GM23338 (cell line): ENCODE results near the gene DSG3. TPM values are rescaled to one million over a fixed set of nuclear protein-coding genes. Genes with fewer than 3 reads are reported as not detected.
A peak's percentile ranks its signal among the peaks of the same experiment; 100 is the strongest.

ENCODE experiments used
- ATAC-seq: fragments of 200-7000 bp; cut with Tn5 transposase; 3 replicates; pipeline ENCODE4 v1.9.1; 2020
- DNase-seq: peaks from one replicate; pipeline ENCODE4 v3.0.0-alpha.2; 2015; ENCODE audit warnings: low spot score
- H2AFZ ChIP-seq: fragments of 200-600 bp; sonication (generic); 2 replicates; pipeline ENCODE4 v1.8.0; 2016; ENCODE audit warnings: antibody characterized with exemption, mild to moderate bottlenecking, moderate library complexity
- H3F3A ChIP-seq: fragments of 200-600 bp; sonication (generic); replicated peaks from 2 replicates; pipeline ENCODE4 v1.8.0; 2017; ENCODE audit warnings: antibody characterized with exemption, mixed run types, low read depth
- H3K27ac ChIP-seq: fragments of 200-600 bp; sonication (generic); 2 replicates; pipeline ENCODE4 v1.6.1; 2016; ENCODE audit warnings: low read depth
- H3K27me3 ChIP-seq: fragments of 200-600 bp; sonication (generic); 2 replicates; pipeline ENCODE4 v1.8.0; 2016; ENCODE audit warnings: mild to moderate bottlenecking, mixed run types, moderate library complexity; ENCODE audit not compliant: insufficient read depth
- H3K36me3 ChIP-seq: fragments of 200-600 bp; sonication (generic); 2 replicates; pipeline ENCODE4 v1.8.0; 2016; ENCODE audit warnings: mild to moderate bottlenecking; ENCODE audit not compliant: insufficient read depth
- H3K4me1 ChIP-seq: fragments of 200-600 bp; sonication (generic); 2 replicates; pipeline ENCODE4 v1.8.0; 2016; ENCODE audit warnings: mild to moderate bottlenecking, moderate library complexity; ENCODE audit not compliant: insufficient read depth
- H3K4me2 ChIP-seq: fragments of 200-600 bp; sonication (generic); 2 replicates; pipeline ENCODE4 v1.7.1; 2017; ENCODE audit warnings: mixed run types
- H3K4me3 ChIP-seq: fragments of 200-600 bp; sonication (generic); 2 replicates; pipeline ENCODE4 v1.6.1; 2016; ENCODE audit warnings: mixed run types
- H3K79me2 ChIP-seq: fragments of 200-600 bp; sonication (generic); replicated peaks from 2 replicates; pipeline ENCODE4 v1.8.0; 2017; ENCODE audit warnings: mild to moderate bottlenecking; ENCODE audit not compliant: insufficient read depth
- H3K9me2 ChIP-seq: fragments of 200-600 bp; sonication (generic); 2 replicates; pipeline ENCODE4 v1.8.0; 2017; ENCODE audit not compliant: insufficient read depth
- H4K20me1 ChIP-seq: fragments of 200-600 bp; sonication (generic); replicated peaks from 2 replicates; pipeline ENCODE4 v1.8.0; 2017; ENCODE audit warnings: mild to moderate bottlenecking; ENCODE audit not compliant: insufficient read depth
- H3K27ac Mint-ChIP-seq: 2 replicates; pipeline ENCODE4 v1.8.0; 2020; ENCODE audit warnings: inconsistent platforms, mild to moderate bottlenecking, moderate library complexity, mixed read lengths
- H3K27me3 Mint-ChIP-seq: 3 replicates; pipeline ENCODE4 v1.8.0; 2022; ENCODE audit warnings: low read depth, mild to moderate bottlenecking, moderate library complexity, mixed read lengths, inconsistent platforms; ENCODE audit not compliant: insufficient read depth, poor library complexity
- H3K36me3 Mint-ChIP-seq: 3 replicates; pipeline ENCODE4 v1.8.0; 2021; ENCODE audit warnings: low read depth, mild to moderate bottlenecking, inconsistent platforms, moderate library complexity, mixed read lengths
- H3K4me1 Mint-ChIP-seq: 3 replicates; pipeline ENCODE4 v1.8.0; 2020; ENCODE audit warnings: mild to moderate bottlenecking, inconsistent platforms, mixed read lengths
- H3K4me3 Mint-ChIP-seq: 3 replicates; pipeline ENCODE4 v1.8.0; 2021; ENCODE audit warnings: moderate library complexity, mild to moderate bottlenecking, inconsistent platforms, mixed read lengths
- H3K9me3 Mint-ChIP-seq: 3 replicates; pipeline ENCODE4 v1.8.0; 2020; ENCODE audit warnings: moderate library complexity, mild to moderate bottlenecking, inconsistent platforms, mixed read lengths
- CREB1 ChIP-seq: fragments of 250-450 bp; sonication (Bioruptor Pico); IDR thresholded peaks from 2 replicates; pipeline ENCODE4 v1.5.0; 2020; ENCODE audit warnings: low read depth, mild to moderate bottlenecking, moderate library complexity
- EZH2 ChIP-seq: fragments of 200-600 bp; sonication (generic); IDR thresholded peaks from one replicate; pipeline ENCODE4 v1.8.0; 2017; ENCODE audit warnings: antibody characterized with exemption, mild to moderate bottlenecking, low read depth; ENCODE audit not compliant: unreplicated experiment
- EZH2phosphoT487 ChIP-seq: fragments of 200-600 bp; sonication (generic); IDR thresholded peaks from one replicate; pipeline ENCODE4 v1.8.1; 2018; ENCODE audit warnings: antibody characterized with exemption; ENCODE audit not compliant: unreplicated experiment
- JUNB ChIP-seq: IDR thresholded peaks from one replicate; pipeline ENCODE4 v1.6.1; 2016; ENCODE audit warnings: antibody characterized with exemption; ENCODE audit not compliant: unreplicated experiment
- NANOG ChIP-seq: IDR thresholded peaks from 2 replicates; pipeline ENCODE4 v1.6.1; 2016; ENCODE audit warnings: antibody characterized with exemption, borderline replicate concordance
- POLR2AphosphoS5 ChIP-seq: IDR thresholded peaks from 2 replicates; pipeline ENCODE4 v1.6.1; 2016; ENCODE audit warnings: antibody characterized with exemption, low read depth
- STAT1 ChIP-seq: IDR thresholded peaks from one replicate; pipeline ENCODE4 v1.6.1; 2016; ENCODE audit warnings: antibody characterized with exemption; ENCODE audit not compliant: unreplicated experiment
- ZNF114 ChIP-seq: fragments of 250-450 bp; sonication (Bioruptor Pico); IDR thresholded peaks from 2 replicates; pipeline ENCODE4 v1.5.0; 2020; ENCODE audit warnings: mild to moderate bottlenecking, moderate library complexity
- ZNF331 ChIP-seq: fragments of 250-450 bp; sonication (Bioruptor Pico); IDR thresholded peaks from 2 replicates; pipeline ENCODE4 v1.5.0; 2020; ENCODE audit warnings: low read depth, mild to moderate bottlenecking, moderate library complexity
- polyA plus RNA-seq: library from polyadenylated mRNA; unstranded; fragments of >200 nt; fragmentation: Nextera tagmentation; extraction: Ambion mirVana; gene quantifications from 2 replicates; pipeline ENCODE4 v1.2.1, GENCODE V29; 2016
- total RNA-seq: library from RNA; depleted of rRNA; stranded (reverse); fragments of >200 nt; shearing (Covaris generic); gene quantifications from 2 replicates; pipeline ENCODE4 v1.2.3, GENCODE V29; 2014
- TF ChIP-seq, protein P1 (sequence below): IDR thresholded peaks from one replicate; pipeline ENCODE4 v1.6.1; 2018; ENCODE audit warnings: antibody characterized with exemption; ENCODE audit not compliant: unreplicated experiment
- TF ChIP-seq, protein P2 (sequence below): IDR thresholded peaks from 2 replicates; pipeline ENCODE4 v1.6.1; 2016; ENCODE audit warnings: antibody characterized with exemption
- TF ChIP-seq, protein P3 (sequence below), 2 experiments: fragments of 200-600 bp in 1 of 2; sonication (generic) in 1 of 2; conservative IDR thresholded peaks; 2 replicates each; pipeline versions ENCODE4 v1.5.1 to v1.6.1; 2016 to 2017; ENCODE audit warnings: antibody characterized with exemption in 2 of 2, low read depth in 2 of 2, mild to moderate bottlenecking in 2 of 2, moderate library complexity in 1 of 2
- TF ChIP-seq, protein P4 (sequence below): fragments of 250-450 bp; sonication (Bioruptor Pico); IDR thresholded peaks from 2 replicates; pipeline ENCODE4 v1.5.0; 2020; ENCODE audit warnings: mild to moderate bottlenecking, moderate library complexity

The DSG3 gene
- total and polyA plus RNA-seq, 2 experiments from 2014 or later = 0.05 to 0.24 TPM

DNA sequence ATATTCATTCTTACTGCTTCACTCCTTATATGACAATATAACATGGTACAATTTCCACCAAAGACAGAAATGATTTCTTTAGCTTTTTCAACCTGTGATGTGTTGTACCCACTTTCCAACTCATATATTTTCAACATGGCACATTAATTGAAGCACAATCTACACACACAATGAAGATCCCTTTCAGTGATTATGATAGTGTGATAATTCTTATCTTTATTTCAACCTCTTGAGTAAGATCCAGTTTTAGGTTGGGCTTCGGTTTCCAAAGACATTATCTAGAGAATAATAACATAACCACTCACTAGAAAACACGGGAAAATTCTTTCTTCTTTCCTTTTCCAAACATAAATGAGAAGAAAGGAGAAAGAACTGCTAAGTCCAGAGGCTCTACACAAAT lies 3.4 kb upstream of the DSG3 start (continued):
- TF ChIP-seq EZH2phosphoT487 (no peak), ZNF331 (CRISPR knock-in tag) (no peak), STAT1 (no peak)

DNA sequence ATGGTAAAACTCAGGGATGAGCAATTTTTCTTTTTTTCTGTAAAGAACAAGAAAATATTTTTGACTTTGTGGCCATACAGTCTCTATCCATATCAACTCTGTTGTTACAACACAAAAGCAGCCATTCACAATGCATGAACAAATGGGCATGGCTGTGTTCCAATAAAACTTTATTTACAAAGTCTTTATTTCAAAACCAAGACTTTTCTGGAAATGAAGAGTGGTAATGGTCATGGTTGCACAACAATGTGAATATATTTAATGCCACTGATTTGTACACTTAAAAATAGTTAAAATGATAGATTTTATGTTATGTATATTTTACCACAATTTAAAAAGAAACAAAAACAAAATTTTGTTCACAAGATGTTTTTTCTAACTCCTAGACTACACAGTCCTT lies 1.6 kb upstream of the DSG3 start:
- Histone ChIP-seq H3K79me2 (no peaks in the 10 kb centered on the region), H3K27ac (no peak overlapping the region), H3K9me2 (no peaks in the 10 kb centered on the region), H2AFZ (0 out of 2 replicates have a peak overlapping the region, but pooled peaks have one; percentile 12), H3K4me2 (no peak overlapping the region), H3F3A (no peaks in the 10 kb centered on the region), H3K36me3 (no peaks in the 10 kb centered on the region), H4K20me1 (no peaks in the 10 kb centered on the region), H3K4me1 (no peaks in the 10 kb centered on the region), H3K27me3 (no peaks in the 10 kb centered on the region), H3K4me3 (no peak overlapping the region)
- DNase-seq = no peak
- no peak for ATAC-seq
- TF ChIP-seq STAT1 = no peak
- TF ChIP-seq EZH2 = no peak
- TF ChIP-seq, protein P1, sequence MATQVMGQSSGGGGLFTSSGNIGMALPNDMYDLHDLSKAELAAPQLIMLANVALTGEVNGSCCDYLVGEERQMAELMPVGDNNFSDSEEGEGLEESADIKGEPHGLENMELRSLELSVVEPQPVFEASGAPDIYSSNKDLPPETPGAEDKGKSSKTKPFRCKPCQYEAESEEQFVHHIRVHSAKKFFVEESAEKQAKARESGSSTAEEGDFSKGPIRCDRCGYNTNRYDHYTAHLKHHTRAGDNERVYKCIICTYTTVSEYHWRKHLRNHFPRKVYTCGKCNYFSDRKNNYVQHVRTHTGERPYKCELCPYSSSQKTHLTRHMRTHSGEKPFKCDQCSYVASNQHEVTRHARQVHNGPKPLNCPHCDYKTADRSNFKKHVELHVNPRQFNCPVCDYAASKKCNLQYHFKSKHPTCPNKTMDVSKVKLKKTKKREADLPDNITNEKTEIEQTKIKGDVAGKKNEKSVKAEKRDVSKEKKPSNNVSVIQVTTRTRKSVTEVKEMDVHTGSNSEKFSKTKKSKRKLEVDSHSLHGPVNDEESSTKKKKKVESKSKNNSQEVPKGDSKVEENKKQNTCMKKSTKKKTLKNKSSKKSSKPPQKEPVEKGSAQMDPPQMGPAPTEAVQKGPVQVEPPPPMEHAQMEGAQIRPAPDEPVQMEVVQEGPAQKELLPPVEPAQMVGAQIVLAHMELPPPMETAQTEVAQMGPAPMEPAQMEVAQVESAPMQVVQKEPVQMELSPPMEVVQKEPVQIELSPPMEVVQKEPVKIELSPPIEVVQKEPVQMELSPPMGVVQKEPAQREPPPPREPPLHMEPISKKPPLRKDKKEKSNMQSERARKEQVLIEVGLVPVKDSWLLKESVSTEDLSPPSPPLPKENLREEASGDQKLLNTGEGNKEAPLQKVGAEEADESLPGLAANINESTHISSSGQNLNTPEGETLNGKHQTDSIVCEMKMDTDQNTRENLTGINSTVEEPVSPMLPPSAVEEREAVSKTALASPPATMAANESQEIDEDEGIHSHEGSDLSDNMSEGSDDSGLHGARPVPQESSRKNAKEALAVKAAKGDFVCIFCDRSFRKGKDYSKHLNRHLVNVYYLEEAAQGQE = no peak
- TF ChIP-seq POLR2AphosphoS5 = no peak
- TF ChIP-seq ZNF331 (CRISPR knock-in tag) = no peak
- TF ChIP-seq, protein P2, sequence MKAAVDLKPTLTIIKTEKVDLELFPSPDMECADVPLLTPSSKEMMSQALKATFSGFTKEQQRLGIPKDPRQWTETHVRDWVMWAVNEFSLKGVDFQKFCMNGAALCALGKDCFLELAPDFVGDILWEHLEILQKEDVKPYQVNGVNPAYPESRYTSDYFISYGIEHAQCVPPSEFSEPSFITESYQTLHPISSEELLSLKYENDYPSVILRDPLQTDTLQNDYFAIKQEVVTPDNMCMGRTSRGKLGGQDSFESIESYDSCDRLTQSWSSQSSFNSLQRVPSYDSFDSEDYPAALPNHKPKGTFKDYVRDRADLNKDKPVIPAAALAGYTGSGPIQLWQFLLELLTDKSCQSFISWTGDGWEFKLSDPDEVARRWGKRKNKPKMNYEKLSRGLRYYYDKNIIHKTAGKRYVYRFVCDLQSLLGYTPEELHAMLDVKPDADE = no peak
- TF ChIP-seq, protein P3, sequence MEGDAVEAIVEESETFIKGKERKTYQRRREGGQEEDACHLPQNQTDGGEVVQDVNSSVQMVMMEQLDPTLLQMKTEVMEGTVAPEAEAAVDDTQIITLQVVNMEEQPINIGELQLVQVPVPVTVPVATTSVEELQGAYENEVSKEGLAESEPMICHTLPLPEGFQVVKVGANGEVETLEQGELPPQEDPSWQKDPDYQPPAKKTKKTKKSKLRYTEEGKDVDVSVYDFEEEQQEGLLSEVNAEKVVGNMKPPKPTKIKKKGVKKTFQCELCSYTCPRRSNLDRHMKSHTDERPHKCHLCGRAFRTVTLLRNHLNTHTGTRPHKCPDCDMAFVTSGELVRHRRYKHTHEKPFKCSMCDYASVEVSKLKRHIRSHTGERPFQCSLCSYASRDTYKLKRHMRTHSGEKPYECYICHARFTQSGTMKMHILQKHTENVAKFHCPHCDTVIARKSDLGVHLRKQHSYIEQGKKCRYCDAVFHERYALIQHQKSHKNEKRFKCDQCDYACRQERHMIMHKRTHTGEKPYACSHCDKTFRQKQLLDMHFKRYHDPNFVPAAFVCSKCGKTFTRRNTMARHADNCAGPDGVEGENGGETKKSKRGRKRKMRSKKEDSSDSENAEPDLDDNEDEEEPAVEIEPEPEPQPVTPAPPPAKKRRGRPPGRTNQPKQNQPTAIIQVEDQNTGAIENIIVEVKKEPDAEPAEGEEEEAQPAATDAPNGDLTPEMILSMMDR (conservative IDR thresholded peaks at IDR 0.05; ENCODE audit: low read depth in 2 of 2) = no peak
- TF ChIP-seq NANOG = no peak
- TF ChIP-seq, protein P4, sequence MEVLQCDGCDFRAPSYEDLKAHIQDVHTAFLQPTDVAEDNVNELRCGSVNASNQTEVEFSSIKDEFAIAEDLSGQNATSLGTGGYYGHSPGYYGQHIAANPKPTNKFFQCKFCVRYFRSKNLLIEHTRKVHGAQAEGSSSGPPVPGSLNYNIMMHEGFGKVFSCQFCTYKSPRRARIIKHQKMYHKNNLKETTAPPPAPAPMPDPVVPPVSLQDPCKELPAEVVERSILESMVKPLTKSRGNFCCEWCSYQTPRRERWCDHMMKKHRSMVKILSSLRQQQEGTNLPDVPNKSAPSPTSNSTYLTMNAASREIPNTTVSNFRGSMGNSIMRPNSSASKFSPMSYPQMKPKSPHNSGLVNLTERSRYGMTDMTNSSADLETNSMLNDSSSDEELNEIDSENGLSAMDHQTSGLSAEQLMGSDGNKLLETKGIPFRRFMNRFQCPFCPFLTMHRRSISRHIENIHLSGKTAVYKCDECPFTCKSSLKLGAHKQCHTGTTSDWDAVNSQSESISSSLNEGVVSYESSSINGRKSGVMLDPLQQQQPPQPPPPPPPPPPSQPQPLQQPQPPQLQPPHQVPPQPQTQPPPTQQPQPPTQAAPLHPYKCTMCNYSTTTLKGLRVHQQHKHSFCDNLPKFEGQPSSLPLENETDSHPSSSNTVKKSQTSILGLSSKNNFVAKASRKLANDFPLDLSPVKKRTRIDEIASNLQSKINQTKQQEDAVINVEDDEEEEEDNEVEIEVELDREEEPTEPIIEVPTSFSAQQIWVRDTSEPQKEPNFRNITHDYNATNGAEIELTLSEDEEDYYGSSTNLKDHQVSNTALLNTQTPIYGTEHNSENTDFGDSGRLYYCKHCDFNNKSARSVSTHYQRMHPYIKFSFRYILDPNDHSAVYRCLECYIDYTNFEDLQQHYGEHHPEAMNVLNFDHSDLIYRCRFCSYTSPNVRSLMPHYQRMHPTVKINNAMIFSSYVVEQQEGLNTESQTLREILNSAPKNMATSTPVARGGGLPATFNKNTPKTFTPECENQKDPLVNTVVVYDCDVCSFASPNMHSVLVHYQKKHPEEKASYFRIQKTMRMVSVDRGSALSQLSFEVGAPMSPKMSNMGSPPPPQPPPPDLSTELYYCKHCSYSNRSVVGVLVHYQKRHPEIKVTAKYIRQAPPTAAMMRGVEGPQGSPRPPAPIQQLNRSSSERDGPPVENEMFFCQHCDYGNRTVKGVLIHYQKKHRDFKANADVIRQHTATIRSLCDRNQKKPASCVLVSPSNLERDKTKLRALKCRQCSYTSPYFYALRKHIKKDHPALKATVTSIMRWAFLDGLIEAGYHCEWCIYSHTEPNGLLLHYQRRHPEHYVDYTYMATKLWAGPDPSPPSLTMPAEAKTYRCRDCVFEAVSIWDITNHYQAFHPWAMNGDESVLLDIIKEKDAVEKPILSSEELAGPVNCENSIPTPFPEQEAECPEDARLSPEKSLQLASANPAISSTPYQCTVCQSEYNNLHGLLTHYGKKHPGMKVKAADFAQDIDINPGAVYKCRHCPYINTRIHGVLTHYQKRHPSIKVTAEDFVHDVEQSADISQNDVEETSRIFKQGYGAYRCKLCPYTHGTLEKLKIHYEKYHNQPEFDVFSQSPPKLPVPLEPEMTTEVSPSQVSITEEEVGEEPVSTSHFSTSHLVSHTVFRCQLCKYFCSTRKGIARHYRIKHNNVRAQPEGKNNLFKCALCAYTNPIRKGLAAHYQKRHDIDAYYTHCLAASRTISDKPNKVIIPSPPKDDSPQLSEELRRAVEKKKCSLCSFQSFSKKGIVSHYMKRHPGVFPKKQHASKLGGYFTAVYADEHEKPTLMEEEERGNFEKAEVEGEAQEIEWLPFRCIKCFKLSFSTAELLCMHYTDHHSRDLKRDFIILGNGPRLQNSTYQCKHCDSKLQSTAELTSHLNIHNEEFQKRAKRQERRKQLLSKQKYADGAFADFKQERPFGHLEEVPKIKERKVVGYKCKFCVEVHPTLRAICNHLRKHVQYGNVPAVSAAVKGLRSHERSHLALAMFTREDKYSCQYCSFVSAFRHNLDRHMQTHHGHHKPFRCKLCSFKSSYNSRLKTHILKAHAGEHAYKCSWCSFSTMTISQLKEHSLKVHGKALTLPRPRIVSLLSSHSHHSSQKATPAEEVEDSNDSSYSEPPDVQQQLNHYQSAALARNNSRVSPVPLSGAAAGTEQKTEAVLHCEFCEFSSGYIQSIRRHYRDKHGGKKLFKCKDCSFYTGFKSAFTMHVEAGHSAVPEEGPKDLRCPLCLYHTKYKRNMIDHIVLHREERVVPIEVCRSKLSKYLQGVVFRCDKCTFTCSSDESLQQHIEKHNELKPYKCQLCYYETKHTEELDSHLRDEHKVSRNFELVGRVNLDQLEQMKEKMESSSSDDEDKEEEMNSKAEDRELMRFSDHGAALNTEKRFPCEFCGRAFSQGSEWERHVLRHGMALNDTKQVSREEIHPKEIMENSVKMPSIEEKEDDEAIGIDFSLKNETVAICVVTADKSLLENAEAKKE (CRISPR knock-in tag) = no peak
- TF ChIP-seq JUNB = no peak
- TF ChIP-seq ZNF114 (CRISPR knock-in tag) = no peak
- no peak for TF ChIP-seq EZH2phosphoT487
- no peak for TF ChIP-seq CREB1 (CRISPR knock-in tag)
- Mint-ChIP-seq H3K27ac (no peak overlapping the region), H3K4me3 (no peak overlapping the region), H3K27me3 (no peaks in the 10 kb centered on the region), H3K9me3 (no peaks in the 10 kb centered on the region), H3K36me3 (no peaks in the 10 kb centered on the region), H3K4me1 (peaks cover 5% of the 10 kb centered on the region; the same call in 2 of the 3 replicates)
